ENCODE measurements around the gene RAB40B.
"Not testable (repeated sequence)": the region's sequence is repeated elsewhere in the genome, so short reads cannot be mapped to it uniquely, and the experiment has no call there.

The RAB40B gene

DNA sequence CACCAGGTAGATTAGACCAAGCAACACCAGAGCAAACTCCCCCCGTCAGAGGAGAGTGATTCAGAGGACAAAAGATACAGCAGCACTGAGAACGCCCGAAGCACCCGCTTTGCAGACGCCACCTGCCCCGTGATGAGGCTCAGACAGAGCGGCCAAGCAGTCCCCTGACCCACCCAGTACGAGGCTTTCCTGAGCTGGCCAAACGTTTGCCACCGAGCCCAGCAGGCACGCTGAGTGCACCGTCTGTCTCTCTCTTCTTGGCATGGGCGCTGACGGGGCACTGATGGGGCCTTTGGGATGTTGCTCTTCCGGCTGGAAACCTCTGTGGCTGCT, 30.9 kb downstream of the RAB40B start:
- no peak for DNase-seq (ENCODE audit: low spot score)

DNA sequence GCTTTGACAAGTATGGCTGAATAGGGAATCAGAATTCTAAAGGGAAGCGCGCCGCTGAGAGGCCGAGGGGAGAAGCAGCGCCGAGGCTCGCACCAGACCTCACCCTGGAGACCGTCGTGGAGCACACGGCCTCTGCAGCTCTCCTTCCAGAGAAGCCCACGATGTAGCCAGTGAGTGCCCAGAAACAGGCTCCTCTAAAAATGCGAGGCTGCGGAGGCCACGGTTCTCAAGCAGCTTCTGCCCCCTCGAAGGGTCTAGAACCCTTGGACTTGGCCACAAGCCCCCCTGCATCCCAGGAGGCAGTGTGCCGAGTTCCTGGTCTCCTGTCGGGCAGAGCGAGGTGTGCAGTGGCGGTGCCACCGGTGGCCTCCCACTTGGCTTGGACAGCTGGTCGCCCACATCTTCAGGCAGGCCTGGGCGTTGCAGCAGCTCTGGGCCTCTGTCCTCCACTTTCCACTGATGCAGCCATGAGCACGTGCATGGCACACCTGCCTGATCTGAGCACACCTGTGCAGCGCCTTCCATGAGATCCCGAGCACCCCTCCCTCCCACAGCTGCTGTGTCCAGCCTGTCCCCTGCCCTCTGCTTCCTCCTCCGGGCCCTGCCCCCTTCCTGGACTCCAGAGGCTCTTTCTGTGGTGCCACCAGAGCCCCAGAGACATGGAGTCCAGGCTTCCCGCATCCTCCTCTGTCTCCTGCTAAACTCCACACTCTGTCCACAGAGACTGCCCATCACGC, 31.4 kb downstream of the RAB40B start:
- no peak for DNase-seq (ENCODE audit: low spot score)

DNA sequence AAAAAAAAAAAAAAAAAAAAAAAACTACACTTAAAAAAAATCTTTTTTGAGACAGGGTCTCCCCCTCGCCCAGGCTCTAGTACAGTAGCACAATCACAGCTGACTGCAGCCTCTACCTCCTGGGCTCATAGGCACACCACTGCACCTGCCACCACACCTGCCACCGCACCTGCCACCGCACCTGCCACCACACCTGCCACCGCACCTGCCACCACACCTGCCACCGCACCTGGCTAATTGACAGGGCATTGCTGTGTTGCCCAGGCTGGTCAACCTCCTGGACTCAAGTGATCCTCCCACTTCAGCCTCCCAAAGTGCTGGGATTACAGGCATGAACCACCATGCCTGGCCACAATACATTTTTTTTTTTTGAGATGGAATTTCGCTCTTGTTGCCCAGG, 32.6 kb downstream of the RAB40B start:
- no peak for DNase-seq (ENCODE audit: low spot score)

DNA sequence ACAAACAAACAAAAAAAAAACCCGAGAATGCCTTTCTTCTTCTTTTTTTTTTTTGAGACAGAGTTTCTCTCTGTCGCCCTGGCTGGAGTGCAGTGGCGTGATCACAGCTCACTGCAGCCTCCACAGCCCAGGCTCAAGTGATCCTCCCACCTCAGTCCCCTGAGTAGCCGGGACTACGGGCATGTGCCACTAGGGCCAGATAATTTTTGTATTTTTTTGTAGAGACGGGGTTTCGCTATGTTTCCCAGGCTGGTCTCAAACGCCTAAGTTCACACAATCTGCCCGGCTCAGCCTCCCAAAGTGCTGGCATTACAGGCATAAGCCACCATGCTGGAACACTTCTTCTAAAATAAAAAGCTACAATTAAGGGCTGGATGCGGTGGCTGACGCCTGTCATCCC, 33.3 kb downstream of the RAB40B start:
- no peak for DNase-seq (ENCODE audit: low spot score)

DNA sequence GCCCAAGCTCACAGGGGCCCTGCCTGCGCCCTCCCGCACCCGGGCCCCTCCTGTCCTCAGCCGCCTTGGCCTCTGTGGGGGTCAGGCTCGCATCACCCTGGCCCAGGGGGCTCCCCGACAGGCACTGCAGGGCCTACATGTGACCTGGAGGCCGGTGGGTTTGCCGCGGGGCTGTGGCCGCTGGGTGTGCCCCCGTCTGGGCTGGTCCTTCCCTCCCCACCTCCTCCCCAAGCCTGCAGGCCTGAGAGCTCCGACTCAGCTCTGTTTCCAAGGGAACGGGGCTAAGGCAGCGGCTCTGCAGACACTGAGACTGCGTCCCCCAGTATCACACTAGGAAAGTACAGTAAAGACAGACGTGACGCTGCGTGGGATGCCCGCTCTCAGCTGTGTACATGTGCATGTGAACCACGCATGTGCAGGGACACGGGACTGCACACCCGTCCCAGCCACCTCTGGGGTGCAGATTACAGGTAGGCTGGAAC, 33.8 kb downstream of the RAB40B start:
- no peak for DNase-seq (ENCODE audit: low spot score)

DNA sequence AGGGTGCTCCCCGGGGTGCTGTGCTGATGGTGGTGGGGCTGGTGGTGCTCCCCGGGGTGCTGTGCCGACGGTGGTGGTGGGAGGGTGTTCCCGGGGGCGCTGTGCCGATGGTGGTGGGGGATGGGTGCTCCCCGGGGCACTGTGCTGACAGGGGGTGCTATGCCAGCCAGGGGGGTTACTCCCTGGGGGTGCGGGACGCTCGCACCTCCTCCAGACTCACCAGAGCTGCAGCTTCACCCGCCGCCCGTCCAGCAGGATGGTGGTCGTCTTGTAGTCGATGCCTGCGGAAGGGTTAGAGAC, 34.3 kb downstream of the RAB40B start:
- DNase-seq (ENCODE audit: low spot score) = no peak

DNA sequence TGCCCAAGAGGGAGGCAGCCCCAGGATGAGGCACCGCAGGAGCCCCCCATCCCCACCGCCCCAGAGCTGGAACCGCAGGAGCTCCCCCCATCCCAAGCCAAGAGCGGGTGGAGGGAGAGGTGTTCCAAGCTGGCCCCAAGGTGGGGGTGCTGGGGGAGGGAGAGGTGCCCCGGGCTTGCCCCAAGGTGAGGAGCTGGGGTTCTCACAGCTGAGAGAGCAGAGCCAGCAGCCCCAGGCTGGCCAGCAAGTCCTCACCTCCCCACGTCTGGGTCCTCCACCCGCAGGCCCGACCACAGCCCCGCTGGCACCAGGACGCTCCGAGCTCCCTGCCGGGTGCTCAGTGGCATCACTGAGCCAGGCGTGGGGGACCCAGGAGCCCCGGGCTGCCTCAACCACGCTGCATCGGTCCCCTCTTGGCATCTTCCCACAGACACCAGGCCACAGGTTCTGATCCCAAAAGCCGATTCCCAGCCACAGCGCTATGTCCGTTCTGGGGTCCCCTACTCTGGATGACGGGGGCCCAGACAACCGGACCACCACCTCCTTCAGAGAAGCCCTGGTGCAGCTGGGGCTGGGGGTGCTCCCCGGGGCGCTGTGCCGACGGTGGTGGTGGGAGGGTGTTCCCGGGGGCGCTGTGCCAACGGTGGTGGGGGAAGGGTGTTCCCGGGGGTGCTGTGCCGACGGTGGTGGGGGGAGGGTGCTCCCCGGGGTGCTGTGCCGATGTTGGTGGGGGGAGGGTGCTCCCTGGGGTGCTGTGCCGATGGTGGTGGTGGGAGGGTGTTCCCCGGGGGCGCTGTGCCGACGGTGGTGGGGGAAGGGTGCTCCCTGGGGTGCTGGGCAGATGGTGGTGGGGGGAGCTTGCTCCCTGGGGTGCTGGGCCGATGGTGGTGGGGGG, 34.9 kb downstream of the RAB40B start:
- DNase-seq (ENCODE audit: low spot score) = no peak

DNA sequence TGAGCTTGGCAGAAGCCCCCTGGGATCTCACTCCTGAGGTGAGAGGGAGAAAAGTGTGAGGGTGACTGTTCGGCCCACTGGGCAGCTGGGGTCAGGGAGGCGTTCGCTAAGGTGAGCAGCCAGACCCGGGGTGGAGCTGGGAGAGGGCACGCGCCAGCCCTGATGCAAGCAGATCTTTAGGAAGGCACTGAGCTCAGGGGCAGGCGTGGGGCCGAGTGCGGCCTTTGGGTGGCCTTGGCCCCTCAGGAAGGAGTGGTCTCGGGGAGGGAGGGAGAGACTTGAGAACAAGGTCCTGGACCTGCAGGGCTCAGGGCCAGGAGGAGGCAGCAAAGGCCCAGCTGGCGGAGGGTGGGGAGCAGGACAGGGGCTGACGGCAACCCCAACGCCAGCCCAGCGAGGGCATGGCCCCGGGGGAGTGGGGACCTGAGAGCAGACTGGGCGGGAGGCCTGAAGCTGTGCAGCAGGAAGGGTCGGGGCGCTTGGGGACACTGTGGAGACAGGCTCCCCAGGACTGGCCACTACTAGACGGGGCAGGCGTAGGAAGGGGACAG, 35.7 kb downstream of the RAB40B start:
- no peak for DNase-seq (ENCODE audit: low spot score)

DNA sequence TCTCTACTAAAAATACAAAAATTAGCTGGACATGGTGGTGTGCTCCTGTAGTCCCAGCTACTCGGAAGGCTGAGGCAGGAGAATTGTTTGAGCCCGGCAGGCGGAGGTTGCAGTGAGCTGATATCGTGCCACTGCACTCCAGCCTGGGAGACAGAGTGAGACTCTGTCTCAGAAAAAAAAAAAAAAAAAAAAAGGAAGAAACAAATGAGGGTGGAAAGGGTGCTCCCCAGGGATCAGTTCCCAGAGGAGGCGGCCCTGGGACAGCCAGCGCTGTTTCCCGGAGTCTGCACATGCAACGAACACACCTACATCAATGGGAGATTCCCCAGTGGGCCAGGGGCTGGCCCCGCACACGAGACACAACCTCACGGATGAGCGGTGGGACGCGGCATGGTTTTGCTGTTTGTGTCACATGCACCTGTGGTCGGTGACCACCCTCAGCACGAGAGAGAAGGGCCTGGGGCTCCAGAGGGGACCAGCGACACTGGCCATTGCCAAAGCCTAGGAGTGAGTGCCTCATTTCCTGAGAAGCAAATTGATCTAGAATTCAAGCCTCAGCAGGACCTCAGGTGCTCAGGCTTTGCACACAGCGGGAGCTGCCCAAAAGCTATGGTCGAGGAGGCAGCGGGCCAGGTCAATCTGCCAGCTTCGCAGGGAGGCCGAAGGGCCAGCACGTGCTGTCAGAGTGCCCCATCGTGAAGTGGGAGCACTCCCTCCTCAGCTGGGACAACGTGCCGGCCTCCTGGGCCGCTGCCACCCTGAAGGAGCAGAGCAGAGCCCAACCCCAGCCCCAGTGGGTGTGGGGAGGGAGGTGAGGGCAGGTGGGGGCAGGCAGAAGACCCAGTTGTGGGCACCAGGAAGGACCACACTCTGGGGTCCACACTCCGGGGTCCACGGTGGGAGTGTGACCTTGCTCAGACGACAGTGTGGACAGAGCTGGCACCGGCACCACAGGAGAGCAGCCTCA, 36.5 kb downstream of the RAB40B start:
- no peak for DNase-seq (ENCODE audit: low spot score)

DNA sequence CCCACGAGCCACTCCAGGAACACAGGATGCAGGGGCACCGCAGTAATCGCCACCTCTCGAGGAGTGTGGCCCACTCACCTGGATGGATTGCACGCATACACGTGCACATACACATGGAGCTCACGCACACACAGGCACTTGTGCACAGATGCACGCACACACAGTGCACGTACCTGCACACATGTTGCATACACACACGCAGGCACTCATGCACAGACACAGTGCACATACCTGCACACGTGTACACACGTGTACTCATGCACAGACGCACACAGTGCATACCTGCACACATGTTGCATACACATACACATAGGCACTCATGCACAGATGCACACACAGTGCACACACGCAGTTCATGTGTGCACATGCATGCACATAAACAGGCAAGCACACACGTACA, 38.6 kb downstream of the RAB40B start:
- no peak for DNase-seq (ENCODE audit: low spot score)

DNA sequence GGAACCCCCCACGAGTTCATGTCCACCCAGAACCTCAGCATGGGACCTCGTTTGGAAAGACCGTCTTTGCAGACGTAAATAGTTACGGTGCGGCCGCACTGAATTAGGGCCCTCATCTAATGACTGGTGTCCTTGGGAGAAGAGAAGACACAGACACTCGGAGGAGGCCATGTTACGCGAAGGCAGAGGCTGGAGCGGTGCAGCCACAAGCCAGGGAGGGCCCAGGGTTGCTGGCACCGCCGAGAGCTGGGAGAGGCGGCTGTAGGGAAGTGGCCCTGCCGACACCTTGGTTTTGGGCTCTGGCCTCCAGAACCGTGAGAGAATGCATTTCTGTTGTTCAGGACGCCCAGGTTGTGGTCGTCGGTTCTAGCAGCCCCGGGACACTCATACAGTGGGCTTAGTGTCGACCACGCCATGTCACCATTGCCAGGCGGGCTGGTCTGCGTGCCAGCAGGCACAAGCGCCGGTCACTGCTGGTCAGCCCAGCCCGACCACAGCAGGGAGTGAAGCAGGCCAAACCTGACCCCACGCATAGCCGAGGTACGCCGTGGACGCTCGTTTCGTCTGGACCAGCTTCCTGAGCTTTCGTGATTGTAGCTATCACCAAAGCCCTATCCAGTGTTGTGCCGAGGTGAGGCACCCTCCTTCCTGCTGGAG, 39.6 kb downstream of the RAB40B start:
- DNase-seq (ENCODE audit: low spot score) = no peak

DNA sequence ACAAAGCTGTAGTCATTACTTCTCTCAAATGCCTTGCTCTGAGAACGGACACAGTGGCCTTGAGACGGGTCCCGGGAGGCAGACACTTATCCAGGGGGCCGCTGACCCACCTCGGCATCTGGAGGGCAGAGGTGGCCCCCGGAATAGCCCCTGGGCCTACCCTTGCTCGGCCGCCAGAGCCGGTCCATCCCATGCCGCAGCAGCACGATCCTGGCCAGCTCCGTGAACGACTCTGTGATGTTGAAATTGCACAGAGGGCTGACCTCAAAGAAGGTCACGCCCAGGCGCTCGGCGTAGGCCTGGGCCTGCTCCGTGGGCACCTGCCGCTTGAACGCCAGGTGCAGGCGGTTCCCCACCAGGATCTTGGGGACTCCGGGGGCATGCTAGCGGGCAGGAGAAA, 40.2 kb downstream of the RAB40B start:
- DNase-seq (ENCODE audit: low spot score) = no peak

DNA sequence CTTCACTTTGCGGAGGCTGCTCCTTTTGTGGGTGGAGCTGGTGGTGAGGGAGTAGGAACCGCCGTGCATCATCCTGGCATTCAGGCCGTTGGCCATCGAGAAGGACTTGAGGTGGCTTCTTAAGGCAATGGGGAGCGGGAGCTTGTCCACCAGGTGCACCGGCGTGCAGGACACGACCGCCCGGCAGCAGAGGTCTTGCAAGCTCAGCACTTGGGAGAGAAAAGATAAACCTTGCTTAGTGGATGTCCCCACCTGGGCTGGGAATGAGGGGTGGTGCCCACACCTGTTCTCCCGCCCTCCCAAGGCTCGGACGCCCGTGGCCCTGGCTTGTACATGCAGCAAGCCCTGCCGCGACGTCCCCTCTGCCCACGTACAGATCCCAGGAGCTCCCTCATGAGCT, 40.6 kb downstream of the RAB40B start:
- no peak for DNase-seq (ENCODE audit: low spot score)

DNA sequence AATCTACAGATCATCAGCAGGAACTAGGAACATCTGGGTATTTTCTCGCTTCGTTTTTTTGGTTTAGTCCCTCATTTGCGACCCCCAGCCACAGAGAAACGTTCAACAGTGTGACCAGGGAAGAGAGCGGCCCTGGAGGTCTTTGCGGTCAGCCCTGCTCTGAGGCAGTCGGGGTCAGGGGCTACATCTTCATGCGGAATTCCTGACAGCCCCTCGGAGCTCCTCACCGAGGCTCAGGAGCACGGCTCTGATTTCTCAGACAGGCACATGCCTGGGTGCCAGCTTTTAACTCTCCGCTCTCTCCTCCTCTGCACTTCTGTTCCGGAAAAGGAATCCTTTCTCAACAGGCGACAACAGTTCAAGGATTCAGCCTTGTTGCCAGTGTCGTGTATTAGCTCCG, 42.2 kb downstream of the RAB40B start:
- DNase-seq (ENCODE audit: low spot score) = no peak

DNA sequence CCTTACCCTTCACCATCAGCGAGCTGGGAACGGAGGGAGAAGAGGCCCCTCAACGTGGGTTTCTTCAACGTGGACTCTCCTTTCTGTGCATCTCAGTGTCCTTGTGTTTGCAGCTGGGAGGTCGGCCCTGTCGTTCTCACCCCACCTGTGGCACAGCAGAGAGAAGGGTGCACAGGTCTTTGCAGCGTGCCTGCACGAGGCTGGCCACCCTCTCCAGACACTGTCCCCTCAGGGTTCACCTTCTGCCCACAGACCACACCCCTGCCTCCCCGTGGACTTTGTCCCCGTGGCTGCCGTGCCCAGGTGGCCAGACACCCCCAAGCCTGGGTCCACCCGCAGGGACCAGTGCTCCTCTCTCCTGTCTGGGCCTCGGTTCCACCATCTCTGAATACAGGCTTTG, 43.0 kb downstream of the RAB40B start:
- DNase-seq (ENCODE audit: low spot score) = no peak

DNA sequence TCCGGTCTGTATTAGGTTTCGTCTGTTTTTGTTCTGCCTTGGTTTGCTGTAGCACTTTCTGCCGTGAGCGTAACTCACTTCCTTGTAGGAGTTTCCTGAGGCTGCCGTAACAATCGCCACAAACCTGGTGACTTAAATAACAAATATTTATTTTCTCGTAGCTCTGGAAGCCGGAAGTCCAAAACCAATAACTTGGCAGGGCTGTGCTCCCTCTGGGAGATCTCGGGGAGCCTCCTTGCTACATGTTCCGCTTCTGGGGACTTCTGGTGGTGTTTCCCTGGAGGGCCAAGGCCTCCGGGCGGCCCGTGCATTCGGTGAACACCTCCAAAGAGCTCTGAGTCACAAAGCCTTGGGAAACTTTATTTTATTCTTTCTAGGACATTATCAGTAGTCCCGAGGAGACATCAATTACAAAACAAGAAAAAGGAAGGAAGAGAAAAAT, 43.4 kb downstream of the RAB40B start:
- DNase-seq (ENCODE audit: low spot score) = no peak

DNA sequence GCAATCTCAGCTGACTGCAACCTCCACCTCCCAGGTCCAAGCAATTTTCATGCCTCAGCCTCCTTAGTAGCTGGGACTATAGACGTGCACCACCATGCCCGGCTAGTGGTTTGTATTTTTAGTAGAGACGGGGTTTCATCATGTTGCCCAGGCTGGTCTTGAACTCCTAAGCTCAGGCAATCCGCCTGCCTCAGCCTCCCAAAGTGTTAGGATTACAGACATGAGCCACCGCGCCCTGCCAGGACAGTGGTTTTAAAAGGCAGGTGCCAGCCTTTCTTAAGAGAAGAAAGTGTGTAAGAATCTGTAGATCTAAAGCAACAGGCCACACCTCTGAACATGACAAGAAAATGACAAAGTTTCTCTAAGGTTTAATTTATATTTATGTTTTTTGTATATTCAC, 43.9 kb downstream of the RAB40B start:
- DNase-seq (ENCODE audit: low spot score) = not testable (repeated sequence)

DNA sequence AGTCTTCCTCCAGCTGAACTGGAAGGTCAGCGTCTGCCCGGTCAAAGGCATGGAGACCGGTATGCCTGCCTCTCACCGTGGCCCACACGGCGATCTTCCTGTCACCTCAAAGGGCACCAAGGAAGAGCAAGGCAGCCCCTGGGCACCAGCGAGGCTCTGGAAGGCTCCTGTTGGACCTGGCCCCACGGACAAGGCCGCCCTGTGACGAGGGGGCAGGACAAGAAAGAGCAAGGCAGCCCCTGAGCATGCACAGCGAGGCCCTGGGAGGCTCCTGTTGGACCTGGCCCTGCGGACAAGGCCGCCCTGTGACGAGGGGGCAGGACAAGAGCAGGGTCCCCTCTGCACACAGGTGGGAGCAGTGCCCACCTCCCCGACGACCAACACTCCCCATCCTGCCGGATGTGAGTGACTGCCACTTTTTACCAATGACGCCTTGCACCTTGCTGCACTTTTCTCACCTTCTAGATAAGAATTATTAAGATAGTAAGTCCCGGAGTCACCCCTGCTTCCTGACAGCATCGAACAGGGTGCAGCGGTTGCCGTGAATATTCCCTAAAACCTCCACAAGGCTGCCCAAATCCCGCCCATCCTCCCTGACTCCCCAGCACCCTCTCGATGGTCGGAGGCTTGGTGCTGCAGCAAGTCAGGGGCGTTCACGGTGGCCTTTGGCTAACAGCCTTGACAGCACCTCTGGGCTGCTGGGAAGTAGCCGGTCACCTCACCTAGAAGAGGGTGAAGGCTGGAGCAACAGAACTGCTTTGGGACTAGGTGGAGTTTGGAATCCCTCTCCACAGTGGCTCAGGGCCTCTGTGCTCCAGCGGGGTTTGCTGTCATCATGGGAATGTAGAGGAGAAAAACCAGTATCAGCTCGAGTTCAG, 44.6 kb downstream of the RAB40B start:
- DNase-seq (ENCODE audit: low spot score) = no peak

DNA sequence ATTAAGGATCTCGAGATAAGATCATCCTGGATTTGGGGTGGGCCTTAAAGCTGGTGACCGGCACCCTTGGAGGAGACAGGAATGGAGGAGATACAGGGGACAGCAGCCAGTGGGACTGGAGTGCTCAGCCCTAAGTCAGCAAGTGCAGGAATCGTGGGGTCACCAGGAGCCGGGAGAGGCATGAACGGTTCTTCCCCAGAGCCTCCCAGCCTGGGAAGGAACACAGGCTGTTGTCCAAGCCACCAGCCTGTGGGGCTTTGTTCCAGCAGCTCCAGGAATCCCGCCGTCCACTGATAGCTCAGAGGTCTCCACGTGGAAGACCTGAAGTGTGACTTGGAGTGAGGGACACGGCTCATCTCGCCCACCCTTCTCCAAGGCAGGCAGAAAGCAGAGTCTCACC, 47.8 kb downstream of the RAB40B start:
- no peak for DNase-seq (ENCODE audit: low spot score)

DNA sequence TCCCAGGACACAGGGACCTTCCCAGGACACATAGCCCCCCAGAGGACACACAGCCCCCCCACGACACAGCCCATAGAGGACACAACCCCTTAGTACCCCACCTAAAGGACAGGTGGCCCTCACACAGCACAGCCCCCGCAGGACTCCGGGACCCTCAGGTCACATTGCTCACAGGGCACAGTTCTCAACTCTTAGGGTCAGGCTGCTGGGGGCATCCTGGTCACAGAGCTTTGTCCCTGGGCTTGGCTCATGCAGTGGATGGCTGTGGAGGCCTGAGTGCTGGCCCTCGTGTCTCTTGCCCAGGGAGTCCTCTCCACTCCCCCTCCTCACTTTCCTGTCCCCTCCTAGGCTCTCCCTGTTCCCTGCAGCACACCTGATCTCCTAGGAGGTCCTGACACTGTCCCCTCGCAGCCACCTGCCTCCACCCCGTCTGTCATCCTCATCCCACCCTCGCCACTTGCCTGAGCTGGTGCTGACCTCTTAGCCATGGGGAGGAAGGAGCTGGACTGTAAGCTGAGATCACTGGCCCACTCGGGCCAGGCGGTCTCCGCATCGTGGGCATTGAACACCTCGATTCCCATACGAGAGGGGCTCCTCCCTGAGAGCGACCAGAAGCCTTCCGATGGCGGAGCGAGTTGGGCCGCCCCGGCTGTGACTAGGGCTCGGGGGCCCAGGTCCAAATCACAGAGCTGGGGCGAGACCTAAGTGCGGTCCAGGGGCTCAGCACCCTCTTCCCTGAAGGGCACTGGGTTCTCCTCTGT, 48.8 kb downstream of the RAB40B start:
- DNase-seq (ENCODE audit: low spot score) = no peak

Data from hematopoietic multipotent progenitor cell treated with erythropoietin and hydrocortisone succinate and interleukin-3 and kit ligand, for 17 days (in vitro differentiated cells).